ENCODE results near the gene AFG1L.

AFG1L gene

GRCh38 chr6:108574457-108575141, 279.7 kb downstream of the AFG1L start:
- no peak for DNase-seq
- H3K36me3 Mint-ChIP-seq (ENCODE audit: low read depth), result peaks cover 34% of the 10 kb centered on the region
- peaks cover 53% of the 10 kb centered on the region for H3K4me1 Mint-ChIP-seq (ENCODE audit: low read depth)
- H3K9me3 Mint-ChIP-seq, result no peaks in the 10 kb centered on the region
- H3K27ac Mint-ChIP-seq, result no peak overlapping the region
- no peak overlapping the region for H3K4me3 Mint-ChIP-seq
- no peaks in the 10 kb centered on the region for H3K27me3 Mint-ChIP-seq

Measured in activated T-cell treated with anti-CD3 and anti-CD28 coated beads, Interleukin-2, amount 50 U/mL, for 24 hours (primary cell).